ENCODE measurements around the gene SMAD9. TPM values are rescaled to one million over a fixed set of nuclear protein-coding genes. Genes with fewer than 3 reads are reported as not detected.

The SMAD9 gene
- total RNA-seq, 1 experiment from 2014 or later: 1.2 TPM

GRCh38 chr13:36858290-36858689 is 61.7 kb downstream of the SMAD9 start:
- intact Hi-C loops (cut with micrococcal nuclease; ENCODE audit: unreplicated experiment): loop anchor here (1.0 to 5.0 kb wide), 4 partner anchors 34 to 211 kb away; no protein-coding TSS in a partner anchor
- Histone ChIP-seq H3K9me3 (no peaks in the 10 kb centered on the region), H3K4me1 (peaks cover 8% of the 10 kb centered on the region), H3K4me3 (ENCODE audit: low read depth, low read length) (no peak overlapping the region), H3K27me3 (replicated peaks; ENCODE audit: control insufficient read depth, insufficient read depth, low read length) (no peaks in the 10 kb centered on the region), H3K36me3 (ENCODE audit: control insufficient read depth, insufficient read depth, low read length) (no peaks in the 10 kb centered on the region)
- no TSS peak for BruUV-seq (replicated peaks)
- Mint-ChIP-seq H3K27me3 (ENCODE audit: insufficient read depth, unreplicated experiment) (no peaks in the 10 kb centered on the region), H3K27ac (ENCODE audit: unreplicated experiment) (no peak overlapping the region), H3K4me3 (ENCODE audit: unreplicated experiment) (no peak overlapping the region), H3K9me3 (ENCODE audit: unreplicated experiment) (no peaks in the 10 kb centered on the region), H3K36me3 (ENCODE audit: insufficient read depth, unreplicated experiment) (no peaks in the 10 kb centered on the region), H3K4me1 (ENCODE audit: low read depth, unreplicated experiment) (no peaks in the 10 kb centered on the region)
- DNase-seq: peak in 1 of 2 experiments; percentile 63
- TF ChIP-seq CTCF (IDR thresholded peaks at IDR 0.05; ENCODE audit: insufficient read depth in 1 of 2, low read depth in 1 of 2, low read length in 1 of 2, severe bottlenecking in 1 of 2, unreplicated experiment in 1 of 2): peak; percentile 47 to 49
- ChIA-PET POLR2A (no interaction called here), CTCF (interaction anchor here (0.7 to 1.5 kb wide), 4 partner anchors 10 to 857 kb away, joined by 3 to 20 read pairs (median 4); no protein-coding TSS in a partner anchor)

GRCh38 chr13:36857253-36857652 is 62.8 kb downstream of the SMAD9 start:
- H3K4me1 ChIP-seq: peaks cover 5% of the 10 kb centered on the region
- H3K36me3 Mint-ChIP-seq (ENCODE audit: insufficient read depth, unreplicated experiment): no peaks in the 10 kb centered on the region
- TF ChIP-seq CTCF (IDR thresholded peaks at IDR 0.05; ENCODE audit: insufficient read depth in 1 of 2, low read depth in 1 of 2, low read length in 1 of 2, severe bottlenecking in 1 of 2, unreplicated experiment in 1 of 2): no peak
- no peaks in the 10 kb centered on the region for H3K9me3 ChIP-seq
- POLR2A ChIA-PET: no interaction called here
- H3K27me3 ChIP-seq (replicated peaks; ENCODE audit: control insufficient read depth, insufficient read depth, low read length): no peaks in the 10 kb centered on the region
- H3K9me3 Mint-ChIP-seq (ENCODE audit: unreplicated experiment): no peaks in the 10 kb centered on the region
- BruUV-seq (replicated peaks): no TSS peak
- intact Hi-C loops (cut with micrococcal nuclease; ENCODE audit: unreplicated experiment): loop anchor here (5.0 kb wide), 1 partner anchor 60 kb away; no protein-coding TSS in a partner anchor
- CTCF ChIA-PET: interaction anchor here (1.5 kb wide), 1 partner anchor 124 kb away, joined by 20 read pairs; no protein-coding TSS in a partner anchor
- no peak overlapping the region for H3K4me3 ChIP-seq (ENCODE audit: low read depth, low read length)
- no peak for DNase-seq
- H3K4me3 Mint-ChIP-seq (ENCODE audit: unreplicated experiment): no peak overlapping the region
- H3K4me1 Mint-ChIP-seq (ENCODE audit: low read depth, unreplicated experiment): no peaks in the 10 kb centered on the region
- no peaks in the 10 kb centered on the region for H3K36me3 ChIP-seq (ENCODE audit: control insufficient read depth, insufficient read depth, low read length)
- no peaks in the 10 kb centered on the region for H3K27me3 Mint-ChIP-seq (ENCODE audit: insufficient read depth, unreplicated experiment)
- H3K27ac Mint-ChIP-seq (ENCODE audit: unreplicated experiment): no peak overlapping the region

GRCh38 chr13:36850790-36851438 is 69.1 kb downstream of the SMAD9 start:
- peak in 1 of 2 experiments; percentile 26 for DNase-seq
- intact Hi-C loops (cut with micrococcal nuclease; ENCODE audit: unreplicated experiment): no loop called here
- CTCF ChIA-PET: interaction anchor here (0.9 kb wide), 1 partner anchor 130 kb away, joined by 4 read pairs; no protein-coding TSS in a partner anchor
- Mint-ChIP-seq H3K36me3 (ENCODE audit: insufficient read depth, unreplicated experiment) (no peaks in the 10 kb centered on the region), H3K4me1 (ENCODE audit: low read depth, unreplicated experiment) (no peaks in the 10 kb centered on the region), H3K4me3 (ENCODE audit: unreplicated experiment) (no peak overlapping the region), H3K9me3 (ENCODE audit: unreplicated experiment) (no peaks in the 10 kb centered on the region), H3K27ac (ENCODE audit: unreplicated experiment) (no peak overlapping the region), H3K27me3 (ENCODE audit: insufficient read depth, unreplicated experiment) (no peaks in the 10 kb centered on the region)
- BruUV-seq (replicated peaks): no TSS peak
- Histone ChIP-seq H3K36me3 (ENCODE audit: control insufficient read depth, insufficient read depth, low read length) (no peaks in the 10 kb centered on the region), H3K9me3 (no peaks in the 10 kb centered on the region), H3K4me1 (no peaks in the 10 kb centered on the region), H3K27me3 (replicated peaks; ENCODE audit: control insufficient read depth, insufficient read depth, low read length) (no peaks in the 10 kb centered on the region), H3K4me3 (ENCODE audit: low read depth, low read length) (no peak overlapping the region)
- POLR2A ChIA-PET: no interaction called here
- TF ChIP-seq CTCF (IDR thresholded peaks at IDR 0.05; ENCODE audit: insufficient read depth in 1 of 2, low read depth in 1 of 2, low read length in 1 of 2, severe bottlenecking in 1 of 2, unreplicated experiment in 1 of 2): peak in 1 of 2 experiments; percentile 28

All from Caco-2 (cell line).